Cerebellar cortex (tissue), 1 donor: ENCODE data around the gene CCNJL.
"Not testable (repeated sequence)": the region's sequence is repeated elsewhere in the genome, so short reads cannot be mapped to it uniquely, and the experiment has no call there.

ENCODE experiments used
- DNase-seq: peaks from one replicate; pipeline ENCODE4 v3.0.0-alpha.2; 2015; ENCODE audit warnings: low spot score

Gene CCNJL

DNA sequence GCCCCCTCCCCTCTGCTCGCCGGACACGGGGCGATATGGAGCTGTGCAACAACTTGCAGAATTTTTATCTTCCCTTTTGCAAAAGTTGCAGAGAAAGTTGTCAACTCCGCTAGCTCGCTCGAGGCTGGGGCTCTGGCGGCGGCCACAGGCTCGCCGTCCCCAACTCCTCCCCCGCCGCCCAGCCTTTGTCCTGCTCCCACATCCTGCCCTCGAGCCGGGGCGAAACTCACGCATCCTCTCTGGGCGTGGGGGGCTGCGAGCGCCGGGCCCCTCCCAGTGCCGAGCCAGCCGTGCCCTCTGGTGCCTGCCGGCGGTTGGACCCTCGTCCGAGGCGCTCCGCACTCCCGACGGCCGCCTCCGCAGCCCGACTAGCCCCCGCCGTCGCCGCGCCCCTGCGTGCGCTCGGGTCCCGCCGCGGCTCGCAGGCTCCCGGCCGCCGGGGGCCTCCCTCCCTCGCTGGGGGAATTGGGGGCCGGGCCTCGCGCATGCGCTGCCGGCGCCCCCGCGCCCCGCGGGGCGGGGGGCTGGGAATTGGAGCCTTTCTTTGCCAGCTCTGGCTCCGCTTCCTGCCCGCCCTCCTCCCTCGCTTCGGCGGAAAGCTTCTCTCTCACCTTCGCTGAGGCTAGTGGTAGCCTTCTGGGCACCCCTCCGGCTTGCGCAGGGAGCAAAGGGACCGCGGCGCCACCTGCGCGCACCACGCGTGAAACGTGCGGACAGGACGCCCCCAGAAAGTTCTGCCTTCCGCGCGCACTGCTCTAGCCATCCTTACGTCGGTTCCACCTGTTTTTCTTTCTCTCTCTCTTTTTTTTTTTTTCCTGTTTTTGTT lies at the start of gene CCNJL:
Gene CCNJL (minus strand): TSS at position 431 of the 826 bp plus-strand sequence. CDS start 641 bp downstream, outside the sequence.
- DNase-seq: peak; percentile 73

DNA sequence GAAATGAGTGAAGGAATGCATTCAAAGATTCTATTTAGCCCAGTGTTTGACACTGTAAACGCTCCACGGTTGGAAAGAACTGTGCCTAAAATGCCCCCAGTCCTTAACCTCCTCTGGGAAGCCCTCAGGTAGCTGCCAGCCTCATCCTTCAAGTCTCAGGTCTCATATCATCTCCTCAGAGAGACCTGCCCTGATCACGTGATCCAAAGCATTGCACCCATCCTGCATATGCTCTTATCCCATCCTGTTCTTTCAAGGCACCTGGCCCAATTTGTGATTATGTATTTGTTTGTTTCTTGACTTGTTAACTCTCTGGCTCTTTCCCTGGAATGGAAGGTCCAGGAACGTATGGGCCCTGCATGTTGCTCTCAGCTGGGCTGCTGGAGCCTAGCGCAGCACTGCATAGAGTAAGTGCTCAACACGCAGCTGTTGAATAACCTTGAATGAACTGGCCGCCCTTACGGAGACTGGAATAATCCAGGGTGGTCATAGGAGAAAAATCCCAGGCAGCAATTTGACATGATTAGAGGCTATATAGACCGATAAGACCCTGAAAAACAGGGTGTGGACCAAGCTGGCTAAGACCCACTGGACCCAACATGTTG lies 49.4 kb upstream of the CCNJL start:
- no peak for DNase-seq

- DNase-seq: no peak
These were observed 47.9 kb upstream of the CCNJL start for GRCh38 chr5:160360310-160360709.

- no peak for DNase-seq
These were observed 47.5 kb upstream of the CCNJL start for GRCh38 chr5:160359816-160360215.

GRCh38 chr5:160359242-160359641 lies 46.9 kb upstream of the CCNJL start:
- DNase-seq: no peak

DNA sequence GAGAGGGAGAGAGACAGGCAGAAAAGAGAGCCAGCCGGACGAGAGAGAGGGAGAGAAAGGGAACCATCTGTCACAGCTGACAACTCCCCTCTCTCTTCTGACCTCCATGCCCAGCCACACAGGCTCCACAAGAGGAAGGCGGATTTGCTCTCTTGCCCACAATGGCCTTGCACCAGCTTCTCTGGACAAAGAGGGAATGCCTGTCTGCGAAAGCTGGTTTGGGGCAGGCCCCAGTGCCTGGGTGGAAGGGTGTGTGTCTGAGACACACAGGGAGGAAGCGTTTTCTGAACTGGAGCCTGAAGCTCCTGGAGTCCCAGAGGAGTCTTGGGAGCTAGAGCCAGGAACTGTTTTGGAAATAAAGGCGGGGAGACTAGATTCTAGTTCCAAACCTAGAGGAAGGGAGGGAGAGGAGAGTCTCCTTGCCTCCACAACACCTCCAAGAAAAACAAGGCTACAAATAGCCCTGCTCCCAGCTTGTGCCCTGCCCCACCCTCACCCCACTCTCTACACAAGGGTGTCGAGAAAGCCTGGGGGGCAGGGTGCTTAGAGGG lies 45.6 kb upstream of the CCNJL start:
- DNase-seq: peak; percentile 82

DNA sequence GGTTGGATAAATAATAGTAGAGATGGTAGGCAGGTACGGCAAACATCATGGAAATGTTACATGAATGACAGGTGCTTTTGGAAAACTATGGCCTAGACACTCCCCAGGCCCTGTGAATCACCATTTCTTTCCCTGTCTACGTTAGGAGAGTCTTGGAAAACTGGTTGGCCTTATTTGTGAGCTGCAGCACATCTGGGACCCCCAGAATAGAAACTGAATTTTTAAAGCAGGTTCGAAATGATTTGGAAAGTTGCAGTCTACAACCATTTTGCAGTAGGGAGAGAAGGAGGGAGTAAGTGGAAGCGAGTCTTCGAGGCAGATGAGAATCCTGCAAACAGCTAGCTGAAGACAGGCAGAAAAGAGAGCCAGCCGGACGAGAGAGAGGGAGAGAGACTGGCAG lies 45.0 kb upstream of the CCNJL start:
- DNase-seq: no peak

GRCh38 chr5:160356550-160357347 lies 44.4 kb upstream of the CCNJL start:
- peak; percentile 39 for DNase-seq

GRCh38 chr5:160354666-160355065 lies 42.3 kb upstream of the CCNJL start:
- no peak for DNase-seq

- DNase-seq: peak; percentile 91
These were observed 41.0 kb upstream of the CCNJL start for GRCh38 chr5:160353379-160353778.

DNA sequence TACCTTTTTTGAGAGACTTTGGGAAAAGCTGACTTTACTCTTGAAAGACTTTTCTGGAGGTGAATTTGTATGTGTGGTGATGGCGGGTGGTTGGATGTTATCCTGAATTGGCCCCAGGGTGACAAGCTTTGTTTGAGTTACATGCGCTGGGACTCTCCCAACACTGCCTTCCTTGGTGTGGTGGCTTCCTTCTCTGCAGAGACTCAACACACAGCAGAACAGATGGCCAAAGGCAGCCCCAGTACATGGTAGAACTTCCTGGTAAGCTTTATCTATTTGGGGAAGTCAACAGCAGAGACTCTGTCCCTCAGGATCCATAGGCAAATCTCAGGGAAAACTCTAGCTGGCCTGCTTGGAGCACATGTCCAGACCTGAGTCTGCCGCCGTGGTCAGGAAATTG lies 39.9 kb upstream of the CCNJL start:
- DNase-seq: no peak

DNA sequence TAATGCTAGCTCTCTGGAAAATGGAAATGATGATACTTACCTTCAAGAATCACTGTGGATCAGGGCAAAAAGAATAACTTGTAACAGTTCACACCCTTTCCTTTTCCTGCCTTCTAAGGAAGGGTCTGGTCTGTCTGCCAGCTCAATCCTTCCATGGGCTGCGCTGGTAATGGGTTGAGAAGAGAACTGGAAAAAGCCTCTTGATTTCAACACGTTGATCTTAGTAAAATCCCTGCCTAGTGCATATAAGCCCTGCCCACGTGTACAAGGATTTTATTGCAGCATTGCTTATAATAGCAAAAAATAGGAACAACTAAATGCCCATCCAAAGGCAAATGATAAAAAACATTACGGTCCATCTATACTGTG lies 37.6 kb upstream of the CCNJL start:
- no peak for DNase-seq

GRCh38 chr5:160349249-160349934 lies 37.0 kb upstream of the CCNJL start:
- no peak for DNase-seq

- DNase-seq: no peak
These were observed 35.7 kb upstream of the CCNJL start for GRCh38 chr5:160348080-160348479.

DNA sequence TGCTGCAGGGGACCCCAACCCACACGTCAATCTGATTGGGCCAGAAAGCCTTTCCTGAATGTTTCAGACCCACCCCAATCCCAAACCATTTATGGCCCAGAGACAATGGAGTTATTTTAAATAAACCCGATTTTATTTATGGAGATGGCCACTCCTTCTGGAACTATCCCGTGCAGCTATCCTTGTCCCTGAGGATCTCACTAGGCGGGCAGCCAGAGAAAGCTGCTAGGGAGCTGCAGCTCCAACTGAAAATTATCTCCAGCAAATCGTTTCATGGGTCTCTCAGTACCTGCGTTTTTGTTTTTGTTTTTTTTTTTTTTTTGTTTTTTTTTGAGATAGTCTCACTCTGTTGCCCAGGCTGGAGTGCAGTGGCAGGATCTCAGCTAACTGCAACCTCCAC lies 35.1 kb upstream of the CCNJL start:
- DNase-seq: no peak

GRCh38 chr5:160342413-160342941 lies 30.1 kb upstream of the CCNJL start:
- DNase-seq: peak; percentile 89

DNA sequence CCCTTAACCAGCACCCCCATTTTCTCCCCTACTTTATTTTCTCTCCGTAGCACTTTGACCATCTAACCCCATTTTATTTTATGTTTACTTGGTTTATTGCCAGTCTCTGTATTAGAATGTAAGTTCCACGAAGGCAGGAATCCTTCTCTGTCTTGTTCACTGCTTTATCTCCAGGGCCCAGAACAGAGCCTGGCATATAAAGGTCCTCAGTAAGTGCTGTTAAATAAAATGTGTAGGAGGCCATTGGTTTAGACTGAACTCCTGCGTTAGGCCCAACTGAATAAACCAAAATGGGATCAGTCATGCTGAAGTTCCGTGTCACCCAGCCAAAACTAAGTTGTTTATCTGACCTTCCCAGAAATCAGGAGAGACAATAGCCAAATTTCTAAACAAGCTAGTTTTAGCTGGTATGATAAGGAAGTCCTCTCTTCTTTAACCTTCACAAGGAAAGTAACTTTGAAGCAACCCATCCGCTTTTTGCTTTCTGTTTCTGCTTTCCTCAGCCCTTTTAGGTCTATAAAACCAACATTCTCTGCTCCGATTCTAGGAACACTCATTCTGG lies 29.0 kb upstream of the CCNJL start:
- no peak for DNase-seq

- not testable (repeated sequence) for DNase-seq
These were observed 28.1 kb upstream of the CCNJL start for GRCh38 chr5:160340513-160340912.

GRCh38 chr5:160339406-160340130 lies 27.2 kb upstream of the CCNJL start:
- DNase-seq: peak; percentile 94

GRCh38 chr5:160334716-160335115 lies 22.4 kb upstream of the CCNJL start:
- not testable (repeated sequence) for DNase-seq

GRCh38 chr5:160333721-160334120 lies 21.4 kb upstream of the CCNJL start:
- no peak for DNase-seq
